BJ (cell line): ENCODE results near the gene TMEM135. TPM values are rescaled to one million over a fixed set of nuclear protein-coding genes. Genes with fewer than 3 reads are reported as not detected.

Source experiments
- CTCF ChIA-PET: fragments of 350-600 bp; formaldehyde crosslinking; extraction: SDS; loops from one replicate; lab custom pipeline; 2021; ENCODE audit warnings: antibody characterized with exemption, inconsistent platforms; lab: Yijun Ruan, JAX
- POLR2A ChIA-PET: fragments of 300-600 bp; sonication (Branson Sonifier 250); formaldehyde crosslinking; extraction: SDS; loops from one replicate; lab custom pipeline; 2021; ENCODE audit warnings: antibody characterized with exemption; lab: Charles Lee
- DNase-seq: peaks from one replicate; pipeline ENCODE4 v3.0.0-alpha.2; 2011; ENCODE audit warnings: low read depth
- H3K27me3 ChIP-seq: 2 replicates; pipeline ENCODE4 v1.6.0; 2011; ENCODE audit warnings: low read length; ENCODE audit not compliant: control insufficient read depth, insufficient read depth
- H3K36me3 ChIP-seq: 2 replicates; pipeline ENCODE4 v1.5.1; 2011; ENCODE audit warnings: low read length; ENCODE audit not compliant: control insufficient read depth, insufficient read depth
- H3K4me3 ChIP-seq: 2 replicates; pipeline ENCODE4 v1.5.1; 2011; ENCODE audit warnings: low read depth, mild to moderate bottlenecking, control low read depth, low read length
- polyA plus RNA-seq: library from polyadenylated mRNA; depleted of rRNA; stranded (reverse); fragments of >200 nt; gene quantifications from 2 replicates; pipeline ENCODE4 v1.2.3, GENCODE V29; 2011
- TF ChIP-seq, protein P1 (sequence below): IDR thresholded peaks from 2 replicates; pipeline ENCODE4 v1.5.1; 2011; ENCODE audit warnings: low read depth, mild to moderate bottlenecking, control low read depth, inconsistent platforms, low read length, moderate library complexity; ENCODE audit not compliant: insufficient read depth

TMEM135 gene
- polyA plus RNA-seq, 1 experiment: 4.6 TPM

DNA sequence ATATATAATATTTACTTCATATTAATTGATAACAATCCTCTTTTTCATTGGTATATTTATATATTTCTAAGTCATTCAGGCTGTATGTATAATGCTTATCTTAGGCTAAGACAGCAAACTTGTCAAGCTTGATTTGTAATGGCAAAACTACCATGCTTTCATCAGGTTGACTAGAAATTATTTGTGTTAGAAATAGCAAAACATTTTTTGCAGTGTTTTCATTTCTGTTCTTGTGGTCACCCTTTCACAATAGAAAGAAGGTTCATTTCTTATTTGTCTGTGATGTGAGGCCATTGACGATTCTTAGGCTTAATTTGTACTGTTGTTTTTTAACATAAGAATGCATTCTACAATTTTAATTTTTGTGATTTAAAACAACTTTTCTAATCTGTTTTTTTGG, 197.6 kb downstream of the TMEM135 start:
- DNase-seq: no peak
- TF ChIP-seq, protein P1, sequence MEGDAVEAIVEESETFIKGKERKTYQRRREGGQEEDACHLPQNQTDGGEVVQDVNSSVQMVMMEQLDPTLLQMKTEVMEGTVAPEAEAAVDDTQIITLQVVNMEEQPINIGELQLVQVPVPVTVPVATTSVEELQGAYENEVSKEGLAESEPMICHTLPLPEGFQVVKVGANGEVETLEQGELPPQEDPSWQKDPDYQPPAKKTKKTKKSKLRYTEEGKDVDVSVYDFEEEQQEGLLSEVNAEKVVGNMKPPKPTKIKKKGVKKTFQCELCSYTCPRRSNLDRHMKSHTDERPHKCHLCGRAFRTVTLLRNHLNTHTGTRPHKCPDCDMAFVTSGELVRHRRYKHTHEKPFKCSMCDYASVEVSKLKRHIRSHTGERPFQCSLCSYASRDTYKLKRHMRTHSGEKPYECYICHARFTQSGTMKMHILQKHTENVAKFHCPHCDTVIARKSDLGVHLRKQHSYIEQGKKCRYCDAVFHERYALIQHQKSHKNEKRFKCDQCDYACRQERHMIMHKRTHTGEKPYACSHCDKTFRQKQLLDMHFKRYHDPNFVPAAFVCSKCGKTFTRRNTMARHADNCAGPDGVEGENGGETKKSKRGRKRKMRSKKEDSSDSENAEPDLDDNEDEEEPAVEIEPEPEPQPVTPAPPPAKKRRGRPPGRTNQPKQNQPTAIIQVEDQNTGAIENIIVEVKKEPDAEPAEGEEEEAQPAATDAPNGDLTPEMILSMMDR: no peak
- Histone ChIP-seq H3K36me3 (no peaks in the 10 kb centered on the region), H3K4me3 (no peak overlapping the region), H3K27me3 (no peaks in the 10 kb centered on the region)
- ChIA-PET CTCF (interaction anchor here (1.4 kb wide), 1 partner anchor 23 kb away, joined by 3 read pairs; no protein-coding TSS in a partner anchor), POLR2A (no interaction called here)

DNA sequence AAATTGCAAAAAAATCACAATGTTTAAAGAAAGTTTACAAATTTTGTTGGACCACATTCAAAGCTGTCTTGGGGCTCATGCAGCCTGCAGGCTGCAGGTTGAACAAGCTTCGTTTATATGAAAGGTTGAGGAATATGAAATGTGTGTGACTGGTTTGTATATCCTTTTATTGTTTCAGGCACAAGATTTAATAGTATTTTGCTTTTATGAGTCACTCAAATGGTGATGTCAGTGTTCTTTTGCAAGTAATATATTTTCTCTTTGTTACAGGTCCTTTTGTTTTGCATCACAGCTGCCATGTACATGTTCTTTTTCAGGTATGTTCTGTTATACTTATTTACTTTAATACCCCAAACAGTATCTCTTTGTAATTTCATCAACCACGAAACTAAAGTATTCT, 198.6 kb downstream of the TMEM135 start:
- CTCF ChIA-PET: interaction anchor here (0.8 to 1.4 kb wide), 2 partner anchors 19 to 24 kb away, joined by 3 read pairs; no protein-coding TSS in a partner anchor
- Histone ChIP-seq H3K36me3 (no peaks in the 10 kb centered on the region), H3K4me3 (no peak overlapping the region), H3K27me3 (no peaks in the 10 kb centered on the region)
- POLR2A ChIA-PET: no interaction called here
- TF ChIP-seq, protein P1: no peak
- no peak for DNase-seq

DNA sequence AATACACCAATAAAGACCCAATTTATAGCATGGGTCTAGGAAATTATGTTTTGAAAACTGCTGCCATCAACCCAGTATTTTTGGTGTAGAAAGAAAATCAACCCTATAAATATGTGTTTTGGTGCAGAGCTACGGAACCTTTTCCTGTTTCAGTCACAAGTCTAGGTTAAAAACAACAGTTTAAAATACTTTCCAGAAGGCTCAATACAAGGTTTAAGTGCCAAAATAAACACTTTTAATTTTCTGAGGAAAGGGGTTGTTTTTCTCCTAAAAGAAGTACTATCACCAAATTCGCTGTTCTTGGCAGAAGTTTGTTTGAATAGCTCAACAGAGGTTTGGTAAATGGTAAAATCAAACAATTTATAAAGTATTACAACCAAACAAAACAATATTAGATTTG, 201.3 kb downstream of the TMEM135 start:
- CTCF ChIA-PET: no interaction called here
- no peak for DNase-seq
- POLR2A ChIA-PET: no interaction called here
- TF ChIP-seq, protein P1: no peak
- no peaks in the 10 kb centered on the region for H3K36me3 ChIP-seq
- no peak overlapping the region for H3K4me3 ChIP-seq
- H3K27me3 ChIP-seq: no peaks in the 10 kb centered on the region

DNA sequence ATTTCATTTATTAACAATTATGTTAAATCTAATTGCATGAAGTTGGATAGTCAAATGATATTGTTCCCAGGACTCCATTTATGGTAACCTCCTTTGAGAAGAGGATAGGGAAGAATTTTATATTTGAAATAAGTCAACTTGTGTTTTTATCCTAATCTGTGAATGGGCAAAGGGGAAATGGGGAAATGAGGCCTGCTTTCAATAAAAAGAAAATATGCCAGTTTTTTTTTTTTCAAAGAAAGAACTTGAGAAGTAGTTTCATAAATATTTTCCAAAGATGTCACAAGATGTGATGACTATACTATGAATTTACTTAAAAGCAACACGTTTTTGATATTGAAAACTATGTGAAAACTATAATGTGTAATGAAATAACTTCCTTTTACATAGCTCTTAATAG, 201.8 kb downstream of the TMEM135 start:
- ChIA-PET CTCF (no interaction called here), POLR2A (no interaction called here)
- Histone ChIP-seq H3K27me3 (no peaks in the 10 kb centered on the region), H3K36me3 (no peaks in the 10 kb centered on the region), H3K4me3 (no peak overlapping the region)
- TF ChIP-seq, protein P1: no peak
- DNase-seq: no peak

DNA sequence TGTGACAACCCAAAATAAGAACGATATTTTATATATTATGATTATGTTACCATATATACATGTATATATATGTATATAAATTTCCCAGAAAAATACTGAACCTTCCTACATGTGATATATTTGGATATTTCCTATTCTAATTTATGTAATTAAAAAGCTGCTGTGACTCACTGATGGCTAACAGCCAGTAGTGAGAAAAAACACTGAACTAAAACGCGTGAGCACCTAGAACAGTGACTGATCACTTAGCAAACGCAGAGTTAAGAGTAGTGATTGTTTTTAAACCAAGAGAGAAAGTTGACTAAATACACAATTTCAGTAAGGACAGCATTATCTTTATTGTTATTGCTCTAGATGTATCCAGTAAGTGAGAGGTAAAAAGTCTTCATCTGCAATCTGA, 213.8 kb downstream of the TMEM135 start:
- POLR2A ChIA-PET: no interaction called here
- Histone ChIP-seq H3K36me3 (no peaks in the 10 kb centered on the region), H3K27me3 (no peaks in the 10 kb centered on the region), H3K4me3 (no peak overlapping the region)
- no peak for DNase-seq
- TF ChIP-seq, protein P1: no peak
- CTCF ChIA-PET: interaction anchor here (0.7 kb wide), 1 partner anchor 254 kb away, joined by 4 read pairs; no protein-coding TSS in a partner anchor
